H9 (cell line): ENCODE measurements around the gene MAP2K7. TPM values are rescaled to one million over a fixed set of nuclear protein-coding genes. Genes with fewer than 3 reads are reported as not detected.

Experiments used
- DNase-seq: peaks from one replicate; pipeline ENCODE4 v3.0.0-alpha.2; 2017
- H2AFZ ChIP-seq: one replicate; pipeline ENCODE4 v1.6.1; 2013; ENCODE audit warnings: mild to moderate bottlenecking, low read length, control low read depth, moderate library complexity
- H2AK5ac ChIP-seq: 2 replicates; pipeline ENCODE4 v1.6.1; 2013; ENCODE audit warnings: low read length, control low read depth, mixed read lengths; ENCODE audit not compliant: insufficient read length
- H2BK120ac ChIP-seq: one replicate; pipeline ENCODE4 v1.6.1; 2013; ENCODE audit warnings: low read depth, mild to moderate bottlenecking, low read length, control low read depth, inconsistent platforms; ENCODE audit not compliant: poor library complexity, severe bottlenecking
- H2BK12ac ChIP-seq: 2 replicates; pipeline ENCODE4 v1.6.1; 2013; ENCODE audit warnings: low read length, control low read depth, mixed read lengths, low read depth; ENCODE audit not compliant: insufficient read length
- H2BK15ac ChIP-seq: 2 replicates; pipeline ENCODE4 v1.6.1; 2013; ENCODE audit warnings: low read depth, low read length, control low read depth
- H2BK20ac ChIP-seq: one replicate; pipeline ENCODE4 v1.6.1; 2013; ENCODE audit warnings: low read depth, mild to moderate bottlenecking, low read length, control low read depth, inconsistent platforms; ENCODE audit not compliant: poor library complexity, severe bottlenecking
- H2BK5ac ChIP-seq: 2 replicates; pipeline ENCODE4 v1.6.1; 2013; ENCODE audit warnings: low read length, control low read depth, mixed read lengths; ENCODE audit not compliant: insufficient read length
- H3K14ac ChIP-seq: 2 replicates; pipeline ENCODE4 v1.6.1; 2013; ENCODE audit warnings: low read length, control low read depth; ENCODE audit not compliant: insufficient read depth
- H3K18ac ChIP-seq: 2 replicates; pipeline ENCODE4 v1.6.1; 2013; ENCODE audit warnings: low read depth, mild to moderate bottlenecking, mixed read lengths, low read length, control low read depth; ENCODE audit not compliant: insufficient read length
- H3K23ac ChIP-seq: 2 replicates; pipeline ENCODE4 v1.6.1; 2013; ENCODE audit warnings: low read length, control low read depth, mixed read lengths, low read depth; ENCODE audit not compliant: insufficient read length
- H3K23me2 ChIP-seq: 2 replicates; pipeline ENCODE4 v1.6.1; 2013; ENCODE audit warnings: low read depth, mild to moderate bottlenecking, mixed read lengths, low read length, control low read depth; ENCODE audit not compliant: insufficient read length, poor library complexity, severe bottlenecking
- H3K27ac ChIP-seq: 2 replicates; pipeline ENCODE4 v1.5.1; 2013; ENCODE audit warnings: low read length, control low read depth, mixed read lengths, low read depth; ENCODE audit not compliant: insufficient read length
- H3K27me3 ChIP-seq: 2 replicates; pipeline ENCODE4 v1.6.1; 2013; ENCODE audit warnings: low read length, control low read depth, inconsistent platforms; ENCODE audit not compliant: insufficient read depth
- H3K4ac ChIP-seq: 2 replicates; pipeline ENCODE4 v1.6.1; 2013; ENCODE audit warnings: low read depth, mild to moderate bottlenecking, control low read depth, inconsistent platforms, low read length, moderate library complexity
- H3K4me1 ChIP-seq: 2 replicates; pipeline ENCODE4 v1.6.1; 2013; ENCODE audit warnings: low read length, control low read depth, inconsistent platforms; ENCODE audit not compliant: insufficient read depth
- H3K4me2 ChIP-seq: 2 replicates; pipeline ENCODE4 v1.6.1; 2013; ENCODE audit warnings: low read length, control low read depth, mixed read lengths; ENCODE audit not compliant: insufficient read length, insufficient read depth
- H3K56ac ChIP-seq: 2 replicates; pipeline ENCODE4 v1.6.1; 2013; ENCODE audit warnings: low read depth, mild to moderate bottlenecking, mixed read lengths, low read length, control low read depth; ENCODE audit not compliant: insufficient read length
- H3K79me1 ChIP-seq: 2 replicates; pipeline ENCODE4 v1.6.1; 2013; ENCODE audit warnings: low read depth, mild to moderate bottlenecking, moderate library complexity, low read length, control low read depth, inconsistent platforms; ENCODE audit not compliant: insufficient read depth, poor library complexity, severe bottlenecking
- H3K79me2 ChIP-seq: 2 replicates; pipeline ENCODE4 v1.6.1; 2013; ENCODE audit warnings: low read length, control low read depth, inconsistent platforms; ENCODE audit not compliant: insufficient read depth
- H3K9ac ChIP-seq: 2 replicates; pipeline ENCODE4 v1.6.1; 2013; ENCODE audit warnings: low read length, control low read depth, mixed read lengths; ENCODE audit not compliant: insufficient read length; ENCODE audit errors: extremely low read depth
- H3K9me3 ChIP-seq: one replicate; pipeline ENCODE4 v1.6.1; 2013; ENCODE audit warnings: low read depth, low read length, inconsistent platforms; ENCODE audit not compliant: control insufficient read depth
- H3T11ph ChIP-seq: one replicate; pipeline ENCODE4 v1.6.1; 2013; ENCODE audit warnings: mild to moderate bottlenecking, low read length, control low read depth, inconsistent platforms
- H4K20me1 ChIP-seq: one replicate; pipeline ENCODE4 v1.6.1; 2013; ENCODE audit not compliant: control insufficient read depth, insufficient read length, insufficient read depth
- H4K5ac ChIP-seq: 2 replicates; pipeline ENCODE4 v1.6.1; 2013; ENCODE audit warnings: low read depth, mild to moderate bottlenecking, mixed read lengths, low read length, control low read depth; ENCODE audit not compliant: insufficient read length
- H4K8ac ChIP-seq: replicated peaks from 2 replicates; pipeline ENCODE4 v1.6.1; 2013; ENCODE audit warnings: low read length, control low read depth, mixed read lengths, low read depth; ENCODE audit not compliant: insufficient read length
- H4K91ac ChIP-seq: 2 replicates; pipeline ENCODE4 v1.6.1; 2013; ENCODE audit warnings: low read depth, mild to moderate bottlenecking, moderate library complexity, mixed read lengths, low read length, control low read depth; ENCODE audit not compliant: insufficient read length
- H3K27ac Mint-ChIP-seq, 3 experiments: 2 replicates in 2 of 3; 3 replicates in 1 of 3; pipeline ENCODE4 v1.8.0; 2020 to 2021; ENCODE audit warnings: mixed read lengths in 3 of 3, mild to moderate bottlenecking in 1 of 3, moderate library complexity in 1 of 3
- H3K27me3 Mint-ChIP-seq: 2 replicates; pipeline ENCODE4 v1.8.0; 2021; ENCODE audit warnings: low read depth, mild to moderate bottlenecking, moderate library complexity, mixed read lengths
- H3K36me3 Mint-ChIP-seq, 3 experiments: 2 replicates in 2 of 3; 3 replicates in 1 of 3; pipeline ENCODE4 v1.8.0; 2020 to 2021; ENCODE audit warnings: low read depth in 3 of 3, mixed read lengths in 3 of 3; ENCODE audit not compliant: insufficient read depth in 1 of 3
- H3K4me1 Mint-ChIP-seq, 2 experiments: 2 replicates each; pipeline ENCODE4 v1.8.0; 2020; ENCODE audit warnings: mixed read lengths in 2 of 2
- H3K4me3 Mint-ChIP-seq, 2 experiments: 2 replicates in 1 of 2; 3 replicates in 1 of 2; pipeline ENCODE4 v1.8.0; 2020 to 2021; ENCODE audit warnings: mild to moderate bottlenecking in 2 of 2, mixed read lengths in 2 of 2, moderate library complexity in 1 of 2
- H3K9me3 Mint-ChIP-seq, 2 experiments: 2 replicates in 1 of 2; 3 replicates in 1 of 2; pipeline ENCODE4 v1.8.0; 2020; ENCODE audit warnings: mild to moderate bottlenecking in 2 of 2, mixed read lengths in 2 of 2, moderate library complexity in 1 of 2
- WGBS: extraction: QIAGEN DNeasy Blood & Tissue Kit; methylation state at CpG from one replicate; pipeline ENCODE4 v1.1.7; 2013; ENCODE audit warnings: missing lambda C conversion rate, low lambda C conversion rate, mixed read lengths; ENCODE audit not compliant: insufficient read length; ENCODE audit errors: extremely low coverage; 5-methylcytosine and 5-hydroxymethylcytosine counted together
- total RNA-seq: library from RNA; stranded (reverse); gene quantifications from 2 replicates; pipeline ENCODE4 v1.2.1, GENCODE V29; 2021
- TF ChIP-seq, protein P1 (sequence below): fragments of 200-600 bp; sonication (generic); conservative IDR thresholded peaks from 3 replicates; pipeline ENCODE4 v1.8.0; 2021; ENCODE audit warnings: antibody characterized with exemption, mild to moderate bottlenecking

Gene MAP2K7
- total RNA-seq, 1 experiment from 2014 or later = 48.1 TPM

DNA sequence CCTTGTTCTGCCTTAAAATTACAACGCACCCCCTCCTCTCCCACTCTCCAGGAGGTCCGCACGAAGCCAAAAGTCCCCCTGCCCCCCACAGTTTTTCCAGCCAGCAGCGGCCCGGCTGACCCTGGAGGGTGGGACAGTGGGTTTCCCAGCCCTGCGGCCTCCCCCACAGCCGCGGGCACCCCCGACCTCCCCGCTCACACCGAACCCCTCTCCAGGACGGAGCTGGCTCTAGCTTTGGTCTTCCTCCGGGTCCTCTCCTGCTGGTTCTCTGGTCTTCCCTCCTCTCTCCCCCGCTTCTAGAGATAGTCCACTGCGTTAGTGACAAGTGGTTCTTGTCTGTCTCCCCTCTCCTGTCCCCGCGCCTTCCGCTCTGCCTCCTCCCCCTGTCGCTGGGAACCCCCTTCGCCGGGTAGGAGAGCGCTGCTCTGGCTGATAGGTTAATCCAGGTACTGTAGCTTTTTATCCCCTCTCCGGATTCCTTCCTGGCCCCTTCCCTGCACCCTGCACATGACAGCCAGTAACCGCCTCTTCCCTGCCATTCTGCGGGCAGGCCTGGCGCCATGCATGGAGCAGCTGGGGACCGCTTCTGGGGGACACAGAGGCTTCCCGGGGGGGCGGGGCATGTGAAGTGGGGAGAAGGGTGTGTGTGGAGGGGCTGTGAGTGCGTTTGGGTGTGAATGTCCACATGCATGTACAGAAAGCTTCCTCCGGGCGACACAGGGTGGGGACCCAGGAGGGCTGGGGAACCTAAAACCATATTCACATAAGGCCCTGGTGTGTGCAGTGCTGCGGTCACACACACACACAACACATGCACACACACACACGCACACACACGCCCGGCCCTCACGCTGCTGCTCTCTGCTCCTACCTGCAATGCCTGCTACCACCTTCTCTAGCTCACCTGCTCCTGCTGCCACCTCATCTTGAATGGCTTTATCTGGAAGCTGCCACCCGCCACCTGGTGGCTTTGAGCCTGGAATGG, 46.7 kb upstream of the MAP2K7 start:
- Mint-ChIP-seq H3K4me3 (no peak overlapping the region), H3K27me3 (peaks cover 56% of the 10 kb centered on the region), H3K36me3 (no peaks in the 10 kb centered on the region; a peak in 1 of 7 replicates), H3K4me1 (peaks cover 14 to 46% of the 10 kb centered on the region in 2 experiments), H3K9me3 (no peaks in the 10 kb centered on the region), H3K27ac (no peak overlapping the region; a peak in 1 of 7 replicates)
- Histone ChIP-seq H3K56ac (no peak overlapping the region), H2AK5ac (no peak overlapping the region), H4K5ac (no peak overlapping the region), H4K20me1 (no peaks in the 10 kb centered on the region), H4K91ac (no peak overlapping the region), H2AFZ (no peak overlapping the region), H3T11ph (no peak overlapping the region), H2BK20ac (no peak overlapping the region), H2BK12ac (no peak overlapping the region), H3K4ac (no peak overlapping the region), H3K9me3 (no peaks in the 10 kb centered on the region), H3K79me1 (no peaks in the 10 kb centered on the region), H3K9ac (no peak overlapping the region), H3K79me2 (no peaks in the 10 kb centered on the region), H2BK120ac (no peak overlapping the region), H3K18ac (no peak overlapping the region), H3K4me1 (no peaks in the 10 kb centered on the region; the same call in 1 of the 2 replicates), H3K4me2 (no peak overlapping the region), H2BK5ac (no peak overlapping the region), H3K27ac (no peak overlapping the region), H3K27me3 (no peaks in the 10 kb centered on the region; the same call in 1 of the 2 replicates), H3K14ac (no peak overlapping the region), H4K8ac (no peak overlapping the region), H2BK15ac (no peak overlapping the region), H3K23me2 (peaks cover 4% of the 10 kb centered on the region), H3K23ac (no peak overlapping the region)
- peak; percentile 28 for DNase-seq
- WGBS = no CpG with 5 or more reads among the region's 38 CpGs
- TF ChIP-seq, protein P1, sequence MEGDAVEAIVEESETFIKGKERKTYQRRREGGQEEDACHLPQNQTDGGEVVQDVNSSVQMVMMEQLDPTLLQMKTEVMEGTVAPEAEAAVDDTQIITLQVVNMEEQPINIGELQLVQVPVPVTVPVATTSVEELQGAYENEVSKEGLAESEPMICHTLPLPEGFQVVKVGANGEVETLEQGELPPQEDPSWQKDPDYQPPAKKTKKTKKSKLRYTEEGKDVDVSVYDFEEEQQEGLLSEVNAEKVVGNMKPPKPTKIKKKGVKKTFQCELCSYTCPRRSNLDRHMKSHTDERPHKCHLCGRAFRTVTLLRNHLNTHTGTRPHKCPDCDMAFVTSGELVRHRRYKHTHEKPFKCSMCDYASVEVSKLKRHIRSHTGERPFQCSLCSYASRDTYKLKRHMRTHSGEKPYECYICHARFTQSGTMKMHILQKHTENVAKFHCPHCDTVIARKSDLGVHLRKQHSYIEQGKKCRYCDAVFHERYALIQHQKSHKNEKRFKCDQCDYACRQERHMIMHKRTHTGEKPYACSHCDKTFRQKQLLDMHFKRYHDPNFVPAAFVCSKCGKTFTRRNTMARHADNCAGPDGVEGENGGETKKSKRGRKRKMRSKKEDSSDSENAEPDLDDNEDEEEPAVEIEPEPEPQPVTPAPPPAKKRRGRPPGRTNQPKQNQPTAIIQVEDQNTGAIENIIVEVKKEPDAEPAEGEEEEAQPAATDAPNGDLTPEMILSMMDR = no peak
